Measurements from ENCODE around the gene GRIK4.

GRIK4 gene

GRCh38 chr11:120565466-120566155 is 54.1 kb downstream of the GRIK4 start:
- no peak overlapping the region for H3K4me2 ChIP-seq

DNA sequence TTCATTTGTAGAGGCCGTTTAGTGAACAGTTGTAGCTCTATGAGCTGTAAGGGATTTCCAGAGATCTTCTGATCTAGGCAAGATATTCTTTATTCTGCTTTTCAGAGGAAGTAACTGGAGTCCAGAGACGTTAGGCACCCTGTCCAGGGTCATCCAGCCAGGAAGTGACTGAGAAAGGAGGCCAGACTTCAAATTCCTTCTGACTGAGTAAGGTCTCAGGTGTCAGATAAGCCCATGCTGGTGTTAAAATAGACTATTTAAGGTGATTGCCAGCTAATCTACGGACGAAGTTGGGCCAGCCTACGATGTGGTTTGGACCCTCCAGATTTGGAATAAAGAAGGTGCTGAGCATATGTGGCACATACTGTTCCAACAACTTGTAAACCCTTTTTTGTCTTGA is 54.6 kb downstream of the GRIK4 start:
- no peak overlapping the region for H3K27ac ChIP-seq

More at GRCh38 chr11:120565466-120566155, 54.1 kb downstream of the GRIK4 start:
- H3K4me1 ChIP-seq (ENCODE audit: low read depth, poor library complexity, severe bottlenecking): no peaks in the 10 kb centered on the region
- H3K79me2 ChIP-seq (ENCODE audit: insufficient read depth, low read depth): no peaks in the 10 kb centered on the region
- H3K27me3 ChIP-seq (ENCODE audit: insufficient read depth, low read depth): no peaks in the 10 kb centered on the region
- no peak overlapping the region for H3K27ac ChIP-seq
- H4K20me1 ChIP-seq (ENCODE audit: insufficient read depth): no peaks in the 10 kb centered on the region
- no peak for TF ChIP-seq CTCF (conservative IDR thresholded peaks at IDR 0.05; ENCODE audit: low read depth, low read length)
- no peaks in the 10 kb centered on the region for H3K36me3 ChIP-seq (ENCODE audit: insufficient read depth)
- H3K4me3 ChIP-seq (IDR thresholded peaks at IDR 0.05; ENCODE audit: insufficient read depth, low read depth, low read length): no peak overlapping the region
- no peak overlapping the region for H2AFZ ChIP-seq (ENCODE audit: low read depth)
- H3K9ac ChIP-seq: no peak overlapping the region

GRCh38 chr11:120568572-120569307 is 57.2 kb downstream of the GRIK4 start:
- no peak overlapping the region for H3K9ac ChIP-seq
- H3K79me2 ChIP-seq (ENCODE audit: insufficient read depth, low read depth): no peaks in the 10 kb centered on the region
- no peak overlapping the region for H3K4me2 ChIP-seq
- no peaks in the 10 kb centered on the region for H3K4me1 ChIP-seq (ENCODE audit: low read depth, poor library complexity, severe bottlenecking)
- H3K36me3 ChIP-seq (ENCODE audit: insufficient read depth): no peaks in the 10 kb centered on the region
- no peak for TF ChIP-seq CTCF (conservative IDR thresholded peaks at IDR 0.05; ENCODE audit: low read depth, low read length)
- no peak overlapping the region for H3K27ac ChIP-seq
- no peak overlapping the region for H3K4me3 ChIP-seq (IDR thresholded peaks at IDR 0.05; ENCODE audit: insufficient read depth, low read depth, low read length)
- H3K27me3 ChIP-seq (ENCODE audit: insufficient read depth, low read depth): no peaks in the 10 kb centered on the region
- H2AFZ ChIP-seq (ENCODE audit: low read depth): no peak overlapping the region
- H4K20me1 ChIP-seq (ENCODE audit: insufficient read depth): no peaks in the 10 kb centered on the region

More for the DNA sequence above, 54.6 kb downstream of the GRIK4 start:
- Histone ChIP-seq H4K20me1 (ENCODE audit: insufficient read depth) (no peaks in the 10 kb centered on the region), H3K4me2 (no peak overlapping the region), H3K79me2 (ENCODE audit: insufficient read depth, low read depth) (no peaks in the 10 kb centered on the region), H3K9ac (no peak overlapping the region), H3K36me3 (ENCODE audit: insufficient read depth) (no peaks in the 10 kb centered on the region), H3K4me3 (IDR thresholded peaks at IDR 0.05; ENCODE audit: insufficient read depth, low read depth, low read length) (no peak overlapping the region), H3K27me3 (ENCODE audit: insufficient read depth, low read depth) (no peaks in the 10 kb centered on the region), H3K4me1 (ENCODE audit: low read depth, poor library complexity, severe bottlenecking) (no peaks in the 10 kb centered on the region), H2AFZ (ENCODE audit: low read depth) (no peak overlapping the region)
- TF ChIP-seq CTCF (conservative IDR thresholded peaks at IDR 0.05; ENCODE audit: low read depth, low read length): no peak

GRCh38 chr11:120569861-120570260 is 58.3 kb downstream of the GRIK4 start:
- Histone ChIP-seq H3K79me2 (ENCODE audit: insufficient read depth, low read depth) (no peaks in the 10 kb centered on the region), H3K4me3 (IDR thresholded peaks at IDR 0.05; ENCODE audit: insufficient read depth, low read depth, low read length) (no peak overlapping the region), H3K4me2 (no peak overlapping the region), H3K9ac (no peak overlapping the region), H3K4me1 (ENCODE audit: low read depth, poor library complexity, severe bottlenecking) (no peaks in the 10 kb centered on the region), H3K27ac (no peak overlapping the region), H3K36me3 (ENCODE audit: insufficient read depth) (no peaks in the 10 kb centered on the region), H4K20me1 (ENCODE audit: insufficient read depth) (no peaks in the 10 kb centered on the region), H2AFZ (ENCODE audit: low read depth) (no peak overlapping the region), H3K27me3 (ENCODE audit: insufficient read depth, low read depth) (no peaks in the 10 kb centered on the region)
- TF ChIP-seq CTCF (conservative IDR thresholded peaks at IDR 0.05; ENCODE audit: low read depth, low read length): no peak
